Measurements from ENCODE around the gene DBF4. TPM values are rescaled to one million over a fixed set of nuclear protein-coding genes. Genes with fewer than 3 reads are reported as not detected.

DBF4 gene
- total and polyA plus RNA-seq, 4 donors = 2.3 to 27.0 (median 3.7) TPM

DNA sequence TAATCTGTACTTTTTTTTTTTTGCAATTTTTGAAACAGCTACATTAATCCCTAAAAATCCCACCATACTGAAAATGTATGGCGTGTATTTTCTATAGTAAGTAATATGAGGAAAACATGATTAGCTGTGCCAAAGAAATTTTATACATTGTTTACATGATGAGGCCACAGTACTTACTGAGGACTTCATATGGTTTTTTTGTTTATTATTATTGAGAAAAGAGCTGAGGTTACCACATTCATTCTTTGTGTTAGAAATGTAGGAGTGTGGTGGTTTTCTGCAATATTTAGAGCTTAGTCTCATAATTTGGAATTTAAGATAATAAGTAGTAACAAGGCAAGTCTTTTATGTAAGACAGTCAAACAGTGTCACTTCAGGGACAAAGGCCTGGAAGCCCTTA lies 45.2 kb upstream of the DBF4 start:
- Histone ChIP-seq H3K9ac (ENCODE audit: low read depth in 1 of 2, low read length in 2 of 2) (no peak overlapping the region), H3K9me3 (ENCODE audit: control insufficient read depth in 4 of 4, low read length in 3 of 4) (no peaks in the 10 kb centered on the region), H3K27ac (ENCODE audit: low read depth in 1 of 2, low read length in 2 of 2) (no peak overlapping the region), H3K36me3 (ENCODE audit: control insufficient read depth in 4 of 4, insufficient read depth in 3 of 4, low read depth in 1 of 4, low read length in 3 of 4) (no peaks in the 10 kb centered on the region), H3K4me3 (ENCODE audit: low read depth in 1 of 3, low read length in 3 of 3) (no peak overlapping the region), H3K27me3 (ENCODE audit: control insufficient read depth in 4 of 4, insufficient read depth in 4 of 4, low read length in 3 of 4) (no peaks in the 10 kb centered on the region), H3K4me1 (ENCODE audit: control insufficient read depth in 4 of 4, insufficient read depth in 4 of 4, low read length in 3 of 4) (no peaks in the 10 kb centered on the region)
- WGBS = 96% methylated on average over 1 of the region's 1 CpG
- DNase-seq (ENCODE audit: low spot score) = no peak
- TF ChIP-seq HNF4A (conservative IDR thresholded peaks at IDR 0.05) = no peak
- no peak for TF ChIP-seq RAD21 (IDR thresholded peaks at IDR 0.05)
- no peak for TF ChIP-seq EGR1 (IDR thresholded peaks at IDR 0.05; ENCODE audit: low read depth in 2 of 2)
- no peak for TF ChIP-seq TAF1 (conservative IDR thresholded peaks at IDR 0.05)

DNA sequence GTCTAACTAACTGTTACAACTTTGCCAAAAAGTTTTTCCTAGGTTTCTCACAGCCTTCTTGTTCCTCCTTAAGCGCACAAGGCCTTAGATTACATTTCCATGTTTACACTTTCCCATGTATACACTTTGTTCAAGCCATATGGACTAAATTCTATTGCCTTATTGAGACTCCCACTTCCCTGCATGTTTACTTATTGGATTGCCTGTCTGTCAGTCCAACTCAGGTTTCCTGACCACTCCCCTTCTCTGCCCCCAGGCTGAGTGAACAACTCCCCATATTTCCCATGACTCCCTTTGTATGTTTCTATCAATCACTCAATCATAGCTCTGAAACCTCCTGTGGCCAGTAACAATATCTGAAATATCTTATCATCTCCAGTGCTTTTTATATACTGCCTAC lies 43.2 kb upstream of the DBF4 start:
- Histone ChIP-seq H3K9me3 (ENCODE audit: control insufficient read depth in 4 of 4, low read length in 3 of 4) (no peaks in the 10 kb centered on the region), H3K36me3 (ENCODE audit: control insufficient read depth in 4 of 4, insufficient read depth in 3 of 4, low read depth in 1 of 4, low read length in 3 of 4) (no peaks in the 10 kb centered on the region), H3K4me1 (ENCODE audit: control insufficient read depth in 4 of 4, insufficient read depth in 4 of 4, low read length in 3 of 4) (no peaks in the 10 kb centered on the region), H3K9ac (ENCODE audit: low read depth in 1 of 2, low read length in 2 of 2) (no peak overlapping the region), H3K27me3 (ENCODE audit: control insufficient read depth in 4 of 4, insufficient read depth in 4 of 4, low read length in 3 of 4) (no peaks in the 10 kb centered on the region), H3K27ac (ENCODE audit: low read depth in 1 of 2, low read length in 2 of 2) (no peak overlapping the region), H3K4me3 (ENCODE audit: low read depth in 1 of 3, low read length in 3 of 3) (no peak overlapping the region)
- DNase-seq (ENCODE audit: low spot score) = no peak
- WGBS = 94% methylated on average over 1 of the region's 1 CpG
- no peak for TF ChIP-seq HNF4A (conservative IDR thresholded peaks at IDR 0.05)
- TF ChIP-seq ATF3 (IDR thresholded peaks at IDR 0.05) = no peak
- no peak for TF ChIP-seq ZBTB33 (IDR thresholded peaks at IDR 0.05)
- TF ChIP-seq HNF4G (IDR thresholded peaks at IDR 0.05) = no peak
- TF ChIP-seq SP1 (IDR thresholded peaks at IDR 0.05) = no peak
- TF ChIP-seq FOXA1 (IDR thresholded peaks at IDR 0.05) = no peak
- TF ChIP-seq EGR1 (IDR thresholded peaks at IDR 0.05; ENCODE audit: low read depth in 2 of 2) = no peak
- no peak for TF ChIP-seq REST (IDR thresholded peaks at IDR 0.05)
- TF ChIP-seq MAX (IDR thresholded peaks at IDR 0.05) = no peak
- TF ChIP-seq GABPA (IDR thresholded peaks at IDR 0.05 in 1 of 2, conservative IDR thresholded peaks at IDR 0.05 in 1 of 2) = no peak
- no peak for TF ChIP-seq JUND (IDR thresholded peaks at IDR 0.05)
- no peak for TF ChIP-seq CTCF (IDR thresholded peaks at IDR 0.05; ENCODE audit: low read depth, low read length, missing input control)

Measured in liver (tissue), 9 donors.